ENCODE results near the gene WWC2.

Gene WWC2

GRCh38 chr4:183157215-183157614 lies 58.2 kb downstream of the WWC2 start:
- H3K27me3 ChIP-seq (ENCODE audit: control insufficient read depth, low read length) = no peaks in the 10 kb centered on the region
- no peaks in the 10 kb centered on the region for H4K20me1 ChIP-seq (ENCODE audit: control insufficient read depth, insufficient read depth, low read depth, low read length)
- no peak overlapping the region for H3K4me3 ChIP-seq (ENCODE audit: low read length)
- no peaks in the 10 kb centered on the region for H3F3A ChIP-seq (ENCODE audit: control insufficient read depth, insufficient read depth)
- TF ChIP-seq EZH2phosphoT487 (IDR thresholded peaks at IDR 0.05; ENCODE audit: borderline replicate concordance, low read length) = no peak
- TF ChIP-seq CTCF (IDR thresholded peaks at IDR 0.05; ENCODE audit: low read depth, low read length, poor library complexity, severe bottlenecking) = no peak
- no peaks in the 10 kb centered on the region for H3K4me1 ChIP-seq (ENCODE audit: control insufficient read depth, low read length)
- H3K27ac ChIP-seq (ENCODE audit: low read depth, low read length) = no peak overlapping the region
- H3K36me3 ChIP-seq (ENCODE audit: control insufficient read depth, low read length) = no peaks in the 10 kb centered on the region
- no peaks in the 10 kb centered on the region for H3K9me3 ChIP-seq (ENCODE audit: control insufficient read depth, insufficient read depth, low read length)
- H3K79me2 ChIP-seq (ENCODE audit: control insufficient read depth, low read length) = no peaks in the 10 kb centered on the region
- no peak overlapping the region for H3K4me2 ChIP-seq (ENCODE audit: low read length)
- H3K9me2 ChIP-seq (replicated peaks; ENCODE audit: control insufficient read depth, low read length) = no peaks in the 10 kb centered on the region

GRCh38 chr4:183158062-183158461 lies 59.0 kb downstream of the WWC2 start:
- no peaks in the 10 kb centered on the region for H3K27me3 ChIP-seq (ENCODE audit: control insufficient read depth, low read length)
- H3K4me2 ChIP-seq (ENCODE audit: low read length) = no peak overlapping the region
- no peak overlapping the region for H3K4me3 ChIP-seq (ENCODE audit: low read length)
- no peak overlapping the region for H3K27ac ChIP-seq (ENCODE audit: low read depth, low read length)
- H3K79me2 ChIP-seq (ENCODE audit: control insufficient read depth, low read length) = no peaks in the 10 kb centered on the region
- no peaks in the 10 kb centered on the region for H4K20me1 ChIP-seq (ENCODE audit: control insufficient read depth, insufficient read depth, low read depth, low read length)
- H3K9me2 ChIP-seq (replicated peaks; ENCODE audit: control insufficient read depth, low read length) = no peaks in the 10 kb centered on the region
- TF ChIP-seq CTCF (IDR thresholded peaks at IDR 0.05; ENCODE audit: low read depth, low read length, poor library complexity, severe bottlenecking) (no peak), EZH2phosphoT487 (IDR thresholded peaks at IDR 0.05; ENCODE audit: borderline replicate concordance, low read length) (no peak)
- no peaks in the 10 kb centered on the region for H3F3A ChIP-seq (ENCODE audit: control insufficient read depth, insufficient read depth)
- H3K36me3 ChIP-seq (ENCODE audit: control insufficient read depth, low read length) = no peaks in the 10 kb centered on the region
- no peaks in the 10 kb centered on the region for H3K4me1 ChIP-seq (ENCODE audit: control insufficient read depth, low read length)
- H3K9me3 ChIP-seq (ENCODE audit: control insufficient read depth, insufficient read depth, low read length) = no peaks in the 10 kb centered on the region

GRCh38 chr4:183161630-183162029 lies 62.6 kb downstream of the WWC2 start:
- no peaks in the 10 kb centered on the region for H3K9me2 ChIP-seq (replicated peaks; ENCODE audit: control insufficient read depth, low read length)
- H3K4me2 ChIP-seq (ENCODE audit: low read length) = no peak overlapping the region
- no peak overlapping the region for H3K4me3 ChIP-seq (ENCODE audit: low read length)
- no peaks in the 10 kb centered on the region for H4K20me1 ChIP-seq (ENCODE audit: control insufficient read depth, insufficient read depth, low read depth, low read length)
- no peaks in the 10 kb centered on the region for H3K36me3 ChIP-seq (ENCODE audit: control insufficient read depth, low read length)
- H3K4me1 ChIP-seq (ENCODE audit: control insufficient read depth, low read length) = no peaks in the 10 kb centered on the region
- no peak overlapping the region for H3K27ac ChIP-seq (ENCODE audit: low read depth, low read length)
- H3K9me3 ChIP-seq (ENCODE audit: control insufficient read depth, insufficient read depth, low read length) = no peaks in the 10 kb centered on the region
- H3F3A ChIP-seq (ENCODE audit: control insufficient read depth, insufficient read depth) = no peaks in the 10 kb centered on the region
- TF ChIP-seq EZH2phosphoT487 (IDR thresholded peaks at IDR 0.05; ENCODE audit: borderline replicate concordance, low read length) (no peak), CTCF (IDR thresholded peaks at IDR 0.05; ENCODE audit: low read depth, low read length, poor library complexity, severe bottlenecking) (no peak)
- no peaks in the 10 kb centered on the region for H3K79me2 ChIP-seq (ENCODE audit: control insufficient read depth, low read length)
- no peaks in the 10 kb centered on the region for H3K27me3 ChIP-seq (ENCODE audit: control insufficient read depth, low read length)

DNA sequence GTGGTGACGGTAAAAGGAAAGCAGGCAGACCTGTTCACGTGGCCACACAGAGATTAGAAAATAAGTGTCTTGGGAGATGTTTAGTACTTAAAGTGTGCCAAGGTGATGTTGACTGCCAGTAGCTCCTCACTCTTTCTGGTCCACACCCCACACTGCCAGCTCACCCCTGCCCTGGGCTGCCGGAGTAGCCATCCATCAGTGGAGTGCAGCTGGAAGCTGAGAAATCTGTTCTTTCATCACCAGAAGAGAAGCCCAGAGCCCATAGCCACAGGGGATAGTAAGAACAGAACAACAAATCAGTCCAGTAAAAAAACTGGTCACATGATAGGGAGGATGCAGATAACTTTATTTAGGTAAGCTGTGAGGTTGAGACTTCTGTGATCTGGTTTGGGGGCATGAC lies 64.1 kb downstream of the WWC2 start:
- H3K4me3 ChIP-seq (ENCODE audit: low read length) = no peak overlapping the region
- no peak for TF ChIP-seq CTCF (IDR thresholded peaks at IDR 0.05; ENCODE audit: low read depth, low read length, poor library complexity, severe bottlenecking)
- no peak for TF ChIP-seq EZH2phosphoT487 (IDR thresholded peaks at IDR 0.05; ENCODE audit: borderline replicate concordance, low read length)
- no peaks in the 10 kb centered on the region for H3K4me1 ChIP-seq (ENCODE audit: control insufficient read depth, low read length)
- H4K20me1 ChIP-seq (ENCODE audit: control insufficient read depth, insufficient read depth, low read depth, low read length) = no peaks in the 10 kb centered on the region
- H3K36me3 ChIP-seq (ENCODE audit: control insufficient read depth, low read length) = no peaks in the 10 kb centered on the region
- no peaks in the 10 kb centered on the region for H3K27me3 ChIP-seq (ENCODE audit: control insufficient read depth, low read length)
- no peaks in the 10 kb centered on the region for H3K9me3 ChIP-seq (ENCODE audit: control insufficient read depth, insufficient read depth, low read length)
- no peaks in the 10 kb centered on the region for H3K9me2 ChIP-seq (replicated peaks; ENCODE audit: control insufficient read depth, low read length)
- H3F3A ChIP-seq (ENCODE audit: control insufficient read depth, insufficient read depth) = no peaks in the 10 kb centered on the region
- no peak overlapping the region for H3K4me2 ChIP-seq (ENCODE audit: low read length)
- H3K27ac ChIP-seq (ENCODE audit: low read depth, low read length) = no peak overlapping the region
- no peaks in the 10 kb centered on the region for H3K79me2 ChIP-seq (ENCODE audit: control insufficient read depth, low read length)

All from DOHH2 (cell line).